DOHH2 (cell line): Measurements from ENCODE around the gene RNF144A.

ENCODE experiments used
- CTCF ChIP-seq: fragments of 200-600 bp; sonication (generic); IDR thresholded peaks from one replicate; pipeline ENCODE4 v1.5.1; 2014; ENCODE audit warnings: antibody characterized with exemption, mild to moderate bottlenecking, low read depth, low read length; ENCODE audit not compliant: poor library complexity, severe bottlenecking
- EZH2phosphoT487 ChIP-seq: fragments of 200-600 bp; sonication (generic); IDR thresholded peaks from 2 replicates; pipeline ENCODE4 v1.6.1; 2017; ENCODE audit warnings: borderline replicate concordance, mild to moderate bottlenecking, antibody characterized with exemption, low read length, moderate library complexity, mixed read lengths

DNA sequence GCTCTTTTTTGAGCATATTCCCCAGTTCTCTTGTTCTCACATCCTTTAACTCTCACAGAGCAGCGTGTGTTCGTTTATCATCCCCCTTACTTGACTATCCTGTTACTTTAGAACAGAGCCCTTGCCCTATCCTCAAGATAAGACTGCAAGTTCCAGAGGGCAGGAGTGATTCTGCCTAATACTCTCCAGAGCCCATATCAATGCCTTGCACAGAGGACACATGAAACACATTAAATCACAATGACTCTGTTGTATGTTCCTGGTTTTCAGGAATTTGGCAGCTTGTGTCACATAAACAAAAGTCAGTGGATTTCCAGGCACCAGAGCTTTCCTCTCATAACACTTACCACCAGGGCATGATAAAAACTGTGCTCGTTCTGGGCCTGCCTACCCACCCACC, 156.7 kb downstream of the RNF144A start:
- TF ChIP-seq CTCF, result no peak
- TF ChIP-seq EZH2phosphoT487, result no peak
